GM12878 (cell line): ENCODE data around the gene FCGR3A. TPM values are rescaled to one million over a fixed set of nuclear protein-coding genes. Genes with fewer than 3 reads are reported as not detected.
"Not testable (repeated sequence)": the region's sequence is repeated elsewhere in the genome, so short reads cannot be mapped to it uniquely, and the experiment has no call there.

Source experiments
- ATAC-seq: fragments of 200-7000 bp; cut with Tn5 transposase; 3 replicates; pipeline ENCODE4 v1.9.1; 2020; ENCODE audit warnings: mild to moderate bottlenecking, moderate library complexity
- BruUV-seq: library from RNA; stranded (reverse); fragments of 400-500 nt; replicated peaks from 2 replicates; lab custom pipeline; 2021; lab: Mats Ljungman, UMichigan
- CTCF ChIA-PET: fragments of 300-600 bp; sonication (Branson Sonifier 250); formaldehyde crosslinking; extraction: SDS; loops from one replicate; lab custom pipeline; 2021; ENCODE audit warnings: inconsistent platforms; lab: Yijun Ruan, JAX
- POLR2A ChIA-PET: fragments of 350-600 bp; formaldehyde crosslinking; extraction: SDS; loops from one replicate; lab custom pipeline; 2021; ENCODE audit warnings: inconsistent platforms; lab: Charles Lee
- RAD21 ChIA-PET: fragments of 300-600 bp; sonication (Branson Sonifier 250); formaldehyde crosslinking; loops from one replicate; lab custom pipeline; 2023; ENCODE audit warnings: antibody characterized with exemption; ENCODE audit not compliant: unreplicated experiment; lab: Charles Lee
- SMC1A ChIA-PET: fragments of 300-600 bp; sonication (Branson Sonifier 250); formaldehyde crosslinking; loops from one replicate; lab custom pipeline; 2023; ENCODE audit not compliant: unreplicated experiment, uncharacterized antibody; lab: Charles Lee
- DNase-seq: peaks from one replicate; pipeline ENCODE4 v3.0.0-alpha.2; 2011; ENCODE audit warnings: low read depth, low spot score
- FAIRE-seq: peaks from 3 replicates; lab custom pipeline; 2011; peaks lifted over from hg19 to GRCh38; lab: Jason Lieb, UNC
- H2AFZ ChIP-seq: 2 replicates; pipeline ENCODE4 v1.6.0; 2011; ENCODE audit warnings: low read depth, low read length, control low read depth; ENCODE audit not compliant: control insufficient read depth
- H3K27ac ChIP-seq: 2 replicates; pipeline ENCODE4 v1.5.1; 2011; ENCODE audit warnings: control low read depth; ENCODE audit not compliant: control insufficient read depth, insufficient read depth
- H3K27me3 ChIP-seq, 2 experiments: replicated peaks in 1 of 2; 2 replicates each; pipeline versions ENCODE4 v1.6.0 to v1.6.1; 2011; ENCODE audit warnings: low read length in 1 of 2; ENCODE audit not compliant: control insufficient read depth in 2 of 2, insufficient read depth in 2 of 2
- H3K36me3 ChIP-seq, 2 experiments: 2 replicates each; pipeline ENCODE4 v1.5.1; 2011; ENCODE audit warnings: low read length in 1 of 2; ENCODE audit not compliant: control insufficient read depth in 2 of 2, insufficient read depth in 2 of 2
- H3K4me1 ChIP-seq: 2 replicates; pipeline ENCODE4 v1.6.1; 2011; ENCODE audit warnings: mild to moderate bottlenecking, low read length, moderate library complexity, mixed read lengths; ENCODE audit not compliant: control insufficient read depth, insufficient read depth
- H3K4me2 ChIP-seq: 2 replicates; pipeline ENCODE4 v1.6.0; 2011; ENCODE audit warnings: control low read depth; ENCODE audit not compliant: control insufficient read depth, insufficient read depth
- H3K4me3 ChIP-seq: fragments of 200-600 bp; sonication (generic); 2 replicates; pipeline ENCODE4 v1.5.1; 2016
- H3K79me2 ChIP-seq: 2 replicates; pipeline ENCODE4 v1.6.0; 2011; ENCODE audit warnings: low read length; ENCODE audit not compliant: control insufficient read depth, insufficient read depth
- H3K9ac ChIP-seq: 2 replicates; pipeline ENCODE4 v1.8.0; 2011; ENCODE audit warnings: low read length, control low read depth, mixed read lengths; ENCODE audit not compliant: control insufficient read depth, insufficient read depth
- H3K9me3 ChIP-seq: replicated peaks from 3 replicates; pipeline ENCODE4 v1.5.1; 2011; ENCODE audit warnings: mild to moderate bottlenecking, low read length; ENCODE audit not compliant: control insufficient read depth, insufficient read depth
- H4K20me1 ChIP-seq: 2 replicates; pipeline ENCODE4 v1.6.0; 2011; ENCODE audit not compliant: control insufficient read depth, insufficient read depth
- WGBS: methylation state at CpG from one replicate; pipeline ENCODE4 v1.1.6; 2016; ENCODE audit warnings: low lambda C conversion rate; ENCODE audit not compliant: insufficient replicate concordance, insufficient coverage; ENCODE audit errors: missing lambda C conversion rate; 5-methylcytosine and 5-hydroxymethylcytosine counted together
- in situ Hi-C: fragments of 300-500 bp; cut with MboI; formaldehyde crosslinking; loops from 9 replicates; pipeline ENCODE4 v1.14.3; 2018; ENCODE audit warnings: mixed read lengths
- intact Hi-C: fragments of 100-400 bp; cut with micrococcal nuclease; formaldehyde crosslinking; loops from one replicate; pipeline ENCODE4 v1.14.2; 2022; ENCODE audit not compliant: unreplicated experiment
- polyA plus RNA-seq, 11 experiments: library from polyadenylated mRNA; depleted of rRNA in 4 of 11; unstranded in 6 of 11; stranded (reverse) in 5 of 11; fragments of >200 nt; fragmentation: Nextera tagmentation in 4 of 11; fragmentation: Illumina TruSeq in 1 of 11; extraction: Ambion mirVana in 4 of 11; extraction: Trizol in 1 of 11; gene quantifications; 1 replicate in 1 of 11; 2 replicates in 10 of 11; pipeline versions ENCODE4 v1.2.1 to v1.2.3, GENCODE V29; 2011 to 2016; ENCODE audit warnings: inconsistent platforms in 2 of 11, missing spikeins in 2 of 11, low read depth in 1 of 11
- total RNA-seq, 4 experiments: library from RNA; depleted of rRNA in 3 of 4; stranded (reverse); fragments of >200 nt in 3 of 4; fragmentation: Illumina TruSeq in 1 of 4; extraction: Trizol in 1 of 4; gene quantifications; 2 replicates each; pipeline versions ENCODE4 v1.2.1 to v1.2.3, GENCODE V29; 2013 to 2021

Gene FCGR3A
- total and polyA plus RNA-seq, 10 of the 15 experiments (the other 5 are each of a cell fraction or from before 2014, with no cell fraction given): 0.09 to 0.10 TPM; not detected in 8

DNA sequence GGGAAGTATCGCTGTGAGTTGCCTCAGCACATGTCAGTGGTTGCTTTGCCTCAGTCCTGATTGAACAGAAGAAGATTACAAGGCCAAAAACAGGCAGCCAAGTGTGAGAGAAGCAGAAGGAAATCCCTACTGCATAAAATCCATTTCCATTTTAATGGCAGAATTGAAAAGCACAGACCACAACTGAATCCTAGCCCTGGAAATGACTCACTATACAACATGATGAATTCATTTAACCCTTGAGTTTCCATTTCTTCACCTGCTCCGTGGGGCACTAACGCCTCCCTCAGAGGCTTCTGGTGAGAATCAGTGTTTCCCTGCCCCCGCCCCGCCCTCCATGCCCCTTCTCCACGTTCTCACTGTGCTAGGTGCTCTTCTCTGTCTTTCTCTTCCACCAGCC is 40.3 kb upstream of the FCGR3A start:
- H3K36me3 ChIP-seq, DNase-seq, H4K20me1 ChIP-seq, SMC1A ChIA-PET, POLR2A ChIA-PET, RAD21 ChIA-PET, H3K27ac ChIP-seq, H3K9me3 ChIP-seq, H3K79me2 ChIP-seq, H3K4me3 ChIP-seq, H3K9ac ChIP-seq, H3K4me2 ChIP-seq, H3K27me3 ChIP-seq, CTCF ChIA-PET, ATAC-seq, FAIRE-seq, in situ Hi-C loops, H2AFZ ChIP-seq, BruUV-seq, intact Hi-C loops, H3K4me1 ChIP-seq: not testable (repeated sequence)
- WGBS: 100% methylated on average over 1 of the region's 6 CpGs

GRCh38 chr1:161589365-161589764 is 39.7 kb upstream of the FCGR3A start:
- DNase-seq, H3K36me3 ChIP-seq, in situ Hi-C loops, H3K79me2 ChIP-seq, H2AFZ ChIP-seq, intact Hi-C loops, CTCF ChIA-PET, H3K4me3 ChIP-seq, H3K4me1 ChIP-seq, POLR2A ChIA-PET, FAIRE-seq, ATAC-seq, H3K4me2 ChIP-seq, H3K27ac ChIP-seq, SMC1A ChIA-PET, H3K9me3 ChIP-seq, RAD21 ChIA-PET, H3K27me3 ChIP-seq, H4K20me1 ChIP-seq, BruUV-seq, H3K9ac ChIP-seq: not testable (repeated sequence)
- 88% methylated on average over 3 of the region's 8 CpGs for WGBS

DNA sequence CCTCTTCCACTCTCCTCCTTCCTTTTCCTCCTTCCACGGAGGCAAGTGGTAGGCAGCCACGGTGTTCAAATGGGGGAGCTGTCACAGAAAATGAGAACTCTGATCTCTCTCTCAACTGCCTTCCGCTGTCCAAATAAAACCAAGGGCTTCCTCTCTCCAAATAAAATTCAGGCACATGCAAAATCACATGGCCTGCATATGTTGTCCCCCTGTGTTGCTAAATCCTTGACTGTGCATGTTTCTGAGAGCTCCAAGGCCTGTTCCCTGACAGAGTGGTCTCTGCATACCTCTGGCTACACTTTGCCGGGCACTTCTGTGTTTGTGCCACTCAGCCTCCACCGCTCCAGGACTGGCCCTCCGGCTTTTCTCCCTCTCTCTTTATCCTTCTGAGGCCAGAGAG is 39.0 kb upstream of the FCGR3A start:
- CTCF ChIA-PET, H3K36me3 ChIP-seq, SMC1A ChIA-PET, H3K9ac ChIP-seq, DNase-seq, H3K79me2 ChIP-seq, H4K20me1 ChIP-seq, H3K9me3 ChIP-seq, H3K4me2 ChIP-seq, ATAC-seq, intact Hi-C loops, in situ Hi-C loops, FAIRE-seq, POLR2A ChIA-PET, H3K4me1 ChIP-seq, RAD21 ChIA-PET, H2AFZ ChIP-seq, H3K27ac ChIP-seq, H3K27me3 ChIP-seq, H3K4me3 ChIP-seq, BruUV-seq: not testable (repeated sequence)
- no CpG with 5 or more reads among the region's 6 CpGs for WGBS

DNA sequence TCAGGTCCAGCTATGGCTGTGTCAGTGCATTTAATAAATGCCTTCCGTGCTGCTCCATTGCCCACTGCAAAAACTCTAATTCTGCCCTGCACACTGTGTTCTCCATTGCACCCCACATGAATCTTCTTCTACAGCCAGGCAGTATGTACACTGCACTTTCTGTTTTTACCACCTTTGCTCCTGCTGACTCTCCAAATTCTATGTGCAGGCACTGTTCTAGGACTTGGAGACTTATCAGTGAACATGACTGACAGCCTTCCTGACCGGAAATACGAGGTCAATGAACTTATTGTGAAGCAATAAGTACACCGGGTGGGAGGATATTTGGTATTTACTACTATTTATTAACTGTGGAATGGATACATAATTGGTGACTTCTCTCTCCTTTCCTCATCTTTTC is 33.3 kb upstream of the FCGR3A start:
- H3K9ac ChIP-seq, H2AFZ ChIP-seq, POLR2A ChIA-PET, BruUV-seq, H3K4me1 ChIP-seq, DNase-seq, H4K20me1 ChIP-seq, ATAC-seq, in situ Hi-C loops, CTCF ChIA-PET, intact Hi-C loops, RAD21 ChIA-PET, SMC1A ChIA-PET, H3K36me3 ChIP-seq, FAIRE-seq, H3K9me3 ChIP-seq, H3K4me2 ChIP-seq, H3K4me3 ChIP-seq, H3K27ac ChIP-seq, H3K79me2 ChIP-seq, H3K27me3 ChIP-seq: not testable (repeated sequence)
- no CpG with 5 or more reads among the region's 4 CpGs for WGBS
